C4-2B (cell line): ENCODE measurements around the gene NDUFA11.

Experiments
- CTCF ChIP-seq: fragments of 450-650 bp; conservative IDR thresholded peaks from 2 replicates; pipeline ENCODE4 v1.5.1; 2017; ENCODE audit warnings: mild to moderate bottlenecking
- ZFX ChIP-seq: fragments of 450-650 bp; IDR thresholded peaks from 2 replicates; pipeline ENCODE4 v1.6.1; 2017

- TF ChIP-seq CTCF (no peak), ZFX (no peak)
Measured at GRCh38 chr19:5952193-5953029, 48.8 kb upstream of the NDUFA11 start.
